ENCODE measurements around the gene ADORA1. TPM values are rescaled to one million over a fixed set of nuclear protein-coding genes. Genes with fewer than 3 reads are reported as not detected.

ADORA1 gene
- polyA plus RNA-seq, 5 donors, result 2.4 to 17.2 (median 12.3) TPM

DNA sequence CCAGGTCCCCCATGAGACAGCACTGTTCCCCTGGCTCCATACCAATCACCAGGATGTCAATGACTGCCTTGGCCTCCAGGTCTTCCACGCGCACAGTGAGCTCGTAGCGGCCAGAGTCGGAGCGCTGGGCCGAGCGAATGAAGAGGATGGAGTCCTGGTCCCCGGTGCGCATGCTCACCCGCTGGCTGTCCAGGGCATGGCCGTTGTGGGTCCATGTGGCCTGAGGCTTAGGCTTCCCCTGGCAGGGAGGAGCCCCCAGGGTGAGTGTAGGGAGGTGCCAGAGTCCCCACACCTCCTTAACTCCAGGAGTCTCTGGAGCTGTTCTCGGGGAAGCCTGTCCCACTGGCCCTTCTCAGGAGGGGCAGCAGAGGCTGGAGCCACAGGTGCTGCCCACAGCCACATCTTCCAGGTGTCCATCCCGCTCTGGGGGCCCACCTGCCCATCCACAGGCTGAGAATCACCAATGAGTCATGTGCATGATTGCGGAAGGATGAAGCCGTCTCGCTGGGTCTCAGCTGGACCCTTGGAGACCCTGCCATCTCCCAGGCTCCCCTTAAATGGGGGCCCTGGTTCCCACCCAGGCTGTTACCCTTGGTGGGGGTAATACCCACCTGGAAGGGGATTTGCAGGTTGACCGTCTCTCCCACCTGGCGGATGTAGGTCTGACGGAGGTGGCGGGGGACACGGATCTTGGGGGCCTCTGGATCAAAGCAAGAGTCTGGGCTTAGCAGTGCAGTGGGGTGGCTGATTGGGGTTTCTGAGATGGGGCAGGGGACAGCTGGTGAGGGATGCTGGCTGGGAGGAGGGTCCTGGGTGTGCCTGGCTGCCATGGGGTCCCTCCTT, 44.0 kb downstream of the ADORA1 start:
- no peak for DNase-seq

DNA sequence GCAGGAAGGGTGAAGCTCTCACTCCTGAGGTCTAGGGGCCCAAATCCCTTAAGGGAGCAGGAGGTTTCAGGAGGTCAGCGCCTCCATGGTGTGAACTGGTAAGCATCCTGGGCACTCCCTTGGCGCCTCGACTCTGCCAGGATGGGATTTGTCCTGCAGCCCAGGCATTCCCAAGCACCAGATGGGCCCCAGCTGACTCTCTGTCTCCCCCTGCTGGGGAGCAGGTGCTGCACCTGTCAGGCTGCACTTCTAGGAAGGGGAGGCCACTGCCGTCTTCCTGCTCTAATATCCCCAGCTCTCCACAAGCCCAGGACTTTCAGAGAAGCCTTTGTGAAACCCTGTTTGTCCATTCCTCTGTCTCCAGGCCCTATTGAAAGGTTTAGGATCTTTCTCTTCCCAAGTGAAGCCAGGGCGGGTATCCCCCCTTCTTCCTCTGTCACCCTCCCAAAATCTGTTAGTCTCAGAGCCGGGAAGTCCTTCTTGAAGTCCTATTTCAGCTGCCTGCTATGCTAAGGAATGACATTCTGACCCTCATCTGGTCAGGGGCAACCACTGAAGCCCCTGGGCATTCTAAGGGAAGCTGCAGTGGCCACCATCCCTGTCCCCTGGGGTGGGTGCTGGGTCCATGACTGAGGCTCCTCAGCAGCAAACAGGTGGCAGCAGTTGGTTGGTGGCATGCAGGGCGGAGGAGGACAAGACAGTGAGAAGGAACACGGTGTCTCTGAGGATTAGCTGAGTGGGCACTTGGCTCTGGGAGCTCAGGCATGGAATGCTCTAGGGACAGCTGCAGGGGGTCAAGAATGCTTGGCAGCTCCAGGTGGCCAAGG, 44.9 kb downstream of the ADORA1 start:
- DNase-seq, result no peak

DNA sequence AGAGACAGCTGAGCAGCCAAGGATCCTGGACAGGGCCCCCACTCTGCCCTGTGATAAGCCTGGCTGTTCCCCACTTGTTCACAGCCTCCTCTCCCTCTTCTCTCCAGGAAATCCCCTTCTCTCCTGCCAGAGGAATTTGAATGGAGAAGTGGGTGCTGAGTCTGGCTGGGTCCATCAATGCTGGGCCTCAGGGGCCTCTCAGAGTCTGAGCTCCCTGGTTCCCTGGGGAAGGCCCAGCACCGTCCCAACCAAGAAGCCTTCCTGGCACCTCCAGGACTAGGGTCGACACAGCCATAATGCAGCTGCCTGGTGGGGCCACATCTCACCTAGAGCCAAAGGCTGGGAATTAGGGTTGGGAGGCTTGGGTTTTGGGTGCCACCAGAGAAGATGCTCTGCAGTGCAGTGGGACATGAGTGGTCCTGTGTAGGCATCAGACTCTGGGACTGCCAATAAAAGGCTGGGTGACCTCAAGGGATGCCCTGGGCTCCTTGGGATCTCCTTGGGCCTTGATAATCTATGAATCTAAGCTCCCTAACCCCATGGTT, 45.6 kb downstream of the ADORA1 start:
- DNase-seq, result no peak

DNA sequence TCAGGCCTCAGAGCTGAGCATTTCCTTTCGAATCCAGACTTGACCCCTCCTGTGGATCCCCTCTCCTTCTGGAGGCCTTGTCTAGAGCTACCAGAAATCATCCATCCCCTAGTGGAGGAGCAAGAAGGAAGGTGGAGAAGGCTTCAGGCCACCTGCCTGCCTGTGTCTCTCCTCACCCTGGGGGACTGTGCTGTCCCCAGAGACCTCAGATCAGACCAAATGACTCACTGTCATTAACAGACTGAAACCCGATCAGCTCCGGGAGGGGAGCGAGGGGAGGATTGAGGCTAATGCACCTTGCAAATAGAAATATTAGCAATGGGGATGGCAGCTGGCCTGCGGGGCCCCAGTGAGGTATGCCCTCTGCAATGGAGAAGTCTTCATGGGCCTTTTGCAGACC, 46.0 kb downstream of the ADORA1 start:
- no peak for DNase-seq

DNA sequence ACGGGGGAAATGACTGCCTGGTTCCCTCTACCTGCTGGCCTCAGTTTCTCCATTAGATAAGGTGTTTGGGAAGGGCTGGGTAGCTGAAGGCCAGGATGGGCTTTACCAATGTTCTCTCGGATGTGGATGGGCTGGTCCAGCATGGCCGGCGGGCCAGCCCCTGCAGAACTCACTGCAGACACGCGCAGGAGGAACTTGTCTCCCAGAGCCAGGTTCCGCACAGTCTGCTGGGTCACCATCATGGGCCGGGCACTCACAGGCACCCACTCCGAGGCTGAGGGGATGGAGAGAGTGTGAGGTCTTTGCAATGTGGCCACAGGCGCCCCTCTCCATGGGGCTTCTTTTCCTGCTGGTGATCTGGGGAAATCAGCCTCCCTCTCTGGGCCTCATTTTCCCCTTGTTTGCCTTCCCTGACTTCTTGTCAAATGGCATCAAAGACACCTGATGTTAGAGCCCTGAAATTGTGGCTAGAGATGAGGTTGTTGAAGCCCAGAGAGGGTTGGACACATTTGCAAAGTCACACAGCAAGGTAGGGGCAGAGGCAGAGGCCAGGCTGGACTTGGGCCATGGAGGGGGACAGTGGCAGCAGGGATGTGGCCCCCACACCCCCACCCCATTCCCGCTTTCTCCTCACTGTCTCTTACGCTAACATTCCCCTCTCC, 46.9 kb downstream of the ADORA1 start:
- no peak for DNase-seq

DNA sequence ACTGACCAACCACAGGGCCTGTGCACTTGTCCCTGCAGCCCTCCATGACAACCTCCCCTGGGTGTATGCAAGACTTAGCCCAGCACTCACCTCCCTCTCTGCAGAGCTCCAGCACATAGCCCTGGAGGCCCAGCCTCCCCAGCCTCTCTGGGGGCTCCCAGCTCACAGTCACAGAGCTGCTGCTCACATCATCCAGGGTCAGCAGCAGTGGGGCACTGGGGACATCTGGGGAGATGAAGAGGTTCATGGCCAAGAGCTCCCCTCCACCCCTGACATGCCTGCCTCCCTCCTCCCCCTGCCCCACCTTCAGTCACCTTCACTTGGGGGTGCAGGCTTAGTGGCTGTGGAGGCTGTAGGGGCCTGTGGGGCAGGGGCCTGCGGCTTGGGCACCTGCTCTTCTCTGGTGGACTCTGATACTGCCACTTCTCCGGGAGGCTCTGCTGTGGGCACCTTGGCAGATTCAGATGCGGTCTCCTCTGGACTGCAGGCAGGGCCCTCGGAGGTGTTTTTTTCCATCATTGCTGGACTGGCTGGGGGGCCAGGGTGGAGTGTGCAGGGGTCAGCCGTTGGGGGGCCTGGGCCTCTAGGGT, 47.8 kb downstream of the ADORA1 start, which contains the start of gene MYBPH:
Gene MYBPH, minus strand, starts transcription at position 590 of the 590 bp plus-strand sequence. Its CDS starts 71 bp downstream, at position 519.
- no peak for DNase-seq

DNA sequence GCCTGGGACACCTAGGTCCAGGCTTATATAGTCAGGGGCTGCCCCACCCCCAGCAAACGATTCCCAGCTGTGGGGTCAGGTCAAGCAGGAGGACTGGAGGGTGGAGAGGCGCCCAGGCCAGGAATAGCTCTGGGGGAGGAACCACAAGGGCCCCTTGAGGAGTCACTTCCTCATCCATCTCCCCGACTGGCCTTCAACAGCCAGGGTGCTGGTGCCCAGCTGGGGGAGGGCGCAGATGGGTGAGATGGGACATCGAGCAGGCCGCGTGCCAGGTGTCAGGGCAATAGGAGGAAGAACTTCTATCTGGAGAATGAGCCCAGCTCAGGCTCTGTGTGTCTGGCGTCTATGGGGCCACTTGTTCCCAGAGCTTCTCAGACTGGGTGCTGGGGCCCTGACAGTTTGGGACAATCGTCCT, 48.3 kb downstream of the ADORA1 start:
- DNase-seq, result no peak

DNA sequence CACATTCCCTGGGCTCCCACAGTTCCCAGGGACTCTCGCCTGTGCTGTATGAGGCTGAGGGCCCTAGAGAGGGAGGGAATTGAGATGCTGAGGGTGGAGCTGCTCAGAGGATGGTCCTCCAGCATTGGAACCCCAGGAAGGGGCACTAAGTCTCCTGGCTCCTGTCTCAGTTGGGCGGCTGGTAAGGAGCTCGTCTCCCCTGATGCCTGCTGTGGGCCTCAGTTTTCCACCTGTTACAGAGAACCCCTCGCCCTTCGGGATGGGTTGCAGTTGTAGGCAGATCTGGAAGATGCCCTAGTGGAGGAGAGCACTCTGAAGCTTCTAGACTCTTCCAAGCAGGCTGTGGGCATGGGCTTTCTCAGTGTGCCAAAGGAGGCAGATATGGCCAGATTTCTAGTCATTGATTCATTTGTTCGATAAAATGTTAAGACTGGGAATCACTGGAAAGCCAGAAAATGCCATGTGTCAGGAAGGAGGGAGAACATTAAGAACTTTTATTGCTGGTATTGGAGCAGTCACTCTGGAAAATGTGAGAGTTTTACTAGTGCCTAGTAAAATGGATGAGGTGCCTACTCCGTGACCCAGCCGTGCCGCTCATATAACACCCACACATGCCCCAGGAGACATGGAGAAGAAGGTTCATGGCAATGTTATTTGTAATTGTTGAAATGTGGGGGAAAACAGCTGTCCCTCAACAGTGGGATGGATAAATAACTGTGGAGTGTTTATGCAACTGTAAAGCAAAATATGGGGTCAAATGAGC, 48.9 kb downstream of the ADORA1 start:
- DNase-seq, result no peak

DNA sequence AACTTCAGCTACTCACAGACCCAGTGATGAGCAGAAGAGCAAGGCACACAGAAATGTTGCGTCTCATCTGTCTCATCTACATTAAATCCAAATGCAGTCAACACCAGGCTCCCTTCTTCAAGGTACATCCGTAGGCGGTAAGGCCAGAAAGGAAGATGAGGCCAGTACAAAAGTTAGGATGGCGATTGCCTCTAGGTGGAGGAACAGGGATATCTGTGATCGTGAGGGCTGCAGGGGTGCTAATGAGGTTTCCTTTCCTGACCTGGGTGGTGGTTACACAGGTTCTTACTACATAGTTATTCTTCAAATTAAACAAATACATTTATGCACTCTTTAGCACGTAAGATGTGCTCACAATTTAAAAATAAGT, 49.5 kb downstream of the ADORA1 start:
- no peak for DNase-seq

DNA sequence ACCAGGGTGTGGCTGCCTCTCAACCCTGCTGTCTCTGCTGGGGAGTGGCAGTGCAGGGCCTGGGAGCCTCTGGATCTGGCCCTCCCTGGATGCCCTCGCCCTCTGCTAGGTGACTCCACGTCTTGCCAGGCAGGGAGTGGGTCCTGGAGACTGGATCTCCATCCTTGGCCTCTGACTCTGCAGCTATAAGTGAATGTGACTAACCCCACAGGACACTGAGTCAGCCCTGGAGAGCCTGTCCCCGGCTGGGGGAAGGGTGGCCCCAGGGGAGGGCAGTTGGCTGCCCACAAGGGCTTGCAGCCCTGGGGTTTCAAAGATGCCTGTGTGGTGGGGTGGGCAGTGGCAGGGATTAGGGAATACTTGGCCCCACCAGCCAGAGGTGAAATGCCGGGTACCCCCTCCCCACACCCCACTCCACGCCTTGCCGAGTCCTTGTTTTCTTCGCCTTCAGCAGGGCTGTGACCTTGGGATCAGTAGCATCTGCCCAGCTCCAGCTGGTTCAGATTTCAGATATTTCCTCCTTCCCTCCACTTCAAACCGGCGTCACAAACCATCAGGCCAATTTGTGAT, 50.0 kb downstream of the ADORA1 start:
- no peak for DNase-seq

DNA sequence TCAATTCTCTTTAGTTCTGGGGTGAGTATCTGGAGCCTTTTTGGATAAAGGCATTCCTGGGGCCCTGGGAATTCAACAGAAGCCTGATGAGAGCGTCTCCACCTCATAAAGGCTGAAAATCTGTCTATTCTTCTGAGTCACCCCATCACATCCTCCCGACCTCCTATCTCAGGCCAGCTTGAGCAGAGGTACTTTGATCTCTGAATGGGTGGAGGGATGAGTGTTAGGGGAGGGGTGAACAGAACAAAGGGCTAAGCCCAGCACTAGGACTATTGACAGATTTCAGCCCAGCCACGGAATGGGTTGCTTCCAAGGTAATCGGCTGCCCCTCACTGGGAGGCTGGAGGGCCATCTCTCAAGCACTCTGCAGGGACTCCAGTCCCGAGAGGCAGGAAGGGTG, 50.6 kb downstream of the ADORA1 start:
- no peak for DNase-seq

DNA sequence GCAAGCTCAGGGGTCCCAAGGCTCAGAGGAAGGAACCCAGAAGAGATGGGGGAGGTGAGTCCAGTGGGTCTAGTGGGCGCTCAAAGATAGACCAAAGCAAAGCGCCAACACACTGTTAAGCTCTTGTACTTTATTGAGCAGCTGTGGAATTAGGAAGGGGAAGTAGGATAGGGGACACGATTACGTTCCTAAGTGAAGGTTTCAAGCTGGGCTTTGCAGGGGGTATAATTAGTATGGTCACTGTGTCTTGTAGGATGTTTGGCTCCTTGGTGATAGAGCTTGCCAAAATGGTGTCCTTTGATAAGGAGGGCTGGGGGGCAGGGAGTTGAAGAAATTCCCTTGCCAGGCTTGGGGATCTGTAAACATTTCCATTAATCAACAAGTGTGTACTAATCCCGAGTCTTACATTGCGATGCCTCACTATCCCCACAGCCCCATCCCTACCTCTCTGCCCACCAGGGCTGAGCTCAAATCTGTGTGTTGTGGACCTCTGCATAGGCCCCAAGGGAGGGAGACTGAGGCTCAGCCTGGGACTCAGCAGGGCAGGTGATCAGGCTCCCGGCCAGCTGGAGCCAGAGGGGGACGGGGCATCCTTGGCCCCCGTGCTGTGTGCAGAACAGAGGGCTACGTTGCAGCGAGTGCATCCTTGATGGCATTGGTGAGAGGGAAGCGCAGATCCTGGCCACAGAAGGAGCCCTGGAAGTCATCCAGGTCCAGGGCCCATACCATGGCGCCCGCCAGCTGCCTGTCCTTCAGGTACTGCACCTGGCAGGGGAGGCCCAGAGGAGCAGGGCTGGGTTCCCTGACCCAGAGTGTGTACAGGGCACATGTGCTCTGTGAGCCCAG, 51.5 kb downstream of the ADORA1 start:
- no peak for DNase-seq

DNA sequence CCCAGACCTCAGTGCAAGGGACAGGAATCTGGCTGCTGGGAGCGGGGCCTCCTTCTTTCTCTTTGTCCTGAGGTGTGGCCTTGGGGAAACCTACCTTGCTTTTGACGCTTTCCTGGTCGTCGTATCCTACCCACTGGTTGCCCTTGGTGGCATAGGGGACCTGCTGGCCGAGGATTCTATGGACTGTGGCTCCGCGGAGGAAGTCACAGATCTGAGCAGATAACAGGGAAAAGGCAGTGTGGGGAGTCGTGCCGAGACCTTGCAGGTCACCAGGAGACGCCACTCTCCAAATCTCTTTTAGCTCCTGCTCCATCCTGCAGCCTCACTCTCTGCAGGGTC, 52.1 kb downstream of the ADORA1 start:
- DNase-seq, result no peak

DNA sequence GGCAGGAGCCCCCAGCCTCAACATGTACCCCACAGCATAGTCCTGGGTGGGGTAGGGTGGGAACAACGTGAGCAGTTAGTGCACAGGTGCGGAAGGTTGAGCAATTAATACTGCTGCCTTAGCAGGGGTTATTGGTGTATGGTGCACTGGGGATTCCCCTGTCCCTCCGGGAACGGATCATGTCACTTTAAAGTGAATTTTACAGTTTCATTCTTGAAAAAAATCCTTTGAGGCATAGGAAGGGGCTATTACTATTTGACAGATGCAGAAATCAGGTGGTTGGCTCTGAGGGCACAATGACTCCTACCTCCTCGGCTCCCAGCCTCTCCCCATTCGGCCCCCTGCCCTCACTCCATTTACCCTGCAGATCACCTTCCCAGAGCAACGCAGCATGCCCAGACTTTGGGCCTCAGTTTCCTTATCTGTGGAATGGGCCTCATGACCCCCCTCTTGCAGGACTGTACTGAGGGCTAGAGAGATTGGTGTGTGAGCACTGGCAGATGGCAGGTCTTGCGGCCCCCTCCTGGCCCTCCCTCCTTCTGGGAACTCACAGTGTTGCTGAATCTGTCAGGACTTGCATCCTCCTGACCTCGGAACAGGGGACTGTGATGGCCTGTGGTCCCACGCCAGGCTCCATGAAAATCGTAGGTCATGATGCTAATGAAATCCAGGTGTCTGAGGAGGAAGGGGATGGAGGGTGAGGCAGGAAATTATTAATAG, 53.2 kb downstream of the ADORA1 start:
- no peak for DNase-seq

DNA sequence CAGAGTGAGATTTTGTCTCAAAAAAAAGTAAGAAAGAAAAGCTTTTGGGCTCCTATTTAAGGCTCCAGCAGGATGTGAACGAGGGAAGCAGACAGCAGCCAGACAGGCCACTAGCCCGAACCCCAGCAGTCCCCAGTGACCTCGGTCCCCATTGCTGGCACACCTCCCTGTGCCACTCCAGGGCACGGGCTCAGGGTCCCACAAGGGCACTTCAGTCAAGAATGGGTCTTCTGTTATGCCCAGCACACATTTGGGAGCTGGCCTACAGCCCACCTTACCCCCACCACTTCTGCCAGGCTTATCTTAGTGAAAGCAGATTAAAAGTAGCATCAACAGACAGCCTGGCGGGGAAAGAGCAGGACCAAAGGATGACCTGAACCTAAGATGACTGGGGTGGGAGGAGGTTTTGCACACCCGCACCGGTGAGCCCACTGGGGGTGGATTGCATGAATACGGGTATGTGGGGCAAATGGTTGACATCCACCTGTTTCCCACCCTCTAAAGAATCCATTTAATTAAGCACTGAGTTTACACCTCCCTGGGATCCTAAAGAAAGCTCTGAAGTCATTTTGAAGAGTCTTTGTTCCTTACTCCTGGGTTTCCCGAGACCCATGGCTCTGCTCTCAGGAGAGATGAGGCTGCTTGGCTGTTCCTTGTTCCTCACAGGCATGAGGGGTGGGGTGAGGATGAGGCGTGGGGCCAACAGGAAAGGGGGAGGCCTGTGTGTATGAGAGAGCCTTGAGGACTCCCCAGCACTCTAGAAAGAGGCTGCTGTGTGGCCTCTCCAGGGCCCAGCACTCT, 54.3 kb downstream of the ADORA1 start:
- DNase-seq, result no peak

DNA sequence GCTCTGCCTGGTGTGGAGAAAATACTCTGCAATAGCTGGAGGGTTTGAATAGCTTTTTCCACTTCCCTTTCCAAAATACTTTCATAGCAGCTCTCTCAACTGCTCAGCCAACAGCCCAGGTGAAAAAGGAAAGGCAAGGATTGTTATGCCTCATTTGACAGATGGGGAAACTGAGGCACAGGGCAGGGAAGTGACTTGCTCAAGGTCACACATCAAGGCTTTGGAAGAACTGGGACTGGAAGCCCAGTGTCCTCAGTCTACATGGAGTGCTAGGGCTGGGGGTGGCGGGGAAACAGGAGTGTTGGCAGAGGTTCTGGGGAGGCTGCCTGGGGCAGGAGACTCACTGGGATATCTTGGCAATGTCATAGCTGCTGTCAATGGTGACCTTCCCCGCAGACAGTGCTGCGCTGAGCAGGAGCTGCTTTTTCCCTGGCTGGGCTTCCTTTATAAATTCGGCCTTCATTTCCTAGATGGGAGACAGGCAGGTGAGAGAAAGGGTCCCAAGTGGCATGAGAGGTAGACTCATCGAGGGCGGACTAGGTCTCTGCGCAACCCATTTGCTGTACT, 54.9 kb downstream of the ADORA1 start:
- DNase-seq, result no peak

DNA sequence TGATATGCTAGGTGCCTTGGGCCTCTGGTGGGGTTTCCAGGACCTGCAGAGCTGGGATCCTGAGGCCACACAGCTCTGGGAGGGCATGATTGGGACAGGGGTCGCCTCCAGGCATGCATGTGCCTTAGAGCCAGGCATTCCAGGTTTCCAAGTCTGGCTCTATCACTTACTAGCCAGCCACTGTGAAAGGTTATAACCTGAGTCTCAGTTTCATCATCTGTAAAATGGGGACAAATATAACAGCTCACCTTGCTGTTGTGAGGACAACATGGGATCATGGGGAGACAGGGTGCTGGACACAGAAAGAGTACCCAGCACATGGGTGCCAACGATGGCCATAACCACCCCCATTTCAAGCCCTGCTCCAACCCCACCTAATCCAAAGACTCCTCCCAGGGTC, 56.3 kb downstream of the ADORA1 start:
- no peak for DNase-seq

DNA sequence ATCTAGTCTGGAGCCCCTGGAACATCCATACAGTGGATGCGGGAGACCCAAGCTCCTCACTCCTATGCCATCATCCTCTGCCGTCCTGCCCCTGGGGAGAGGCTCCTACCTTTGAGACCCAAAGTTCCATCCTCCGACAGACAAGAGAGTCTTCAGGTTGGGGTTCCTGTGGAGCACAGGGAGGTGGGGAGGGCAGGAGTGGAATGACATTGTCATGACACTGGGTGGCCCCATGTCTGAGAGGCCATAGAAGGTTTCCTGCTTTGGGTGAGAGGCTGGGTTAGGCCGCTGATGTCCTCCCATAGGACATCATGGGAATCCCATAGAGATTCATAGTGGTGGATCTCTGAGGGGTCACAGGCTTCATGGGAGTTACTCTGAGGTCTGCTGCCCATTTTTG, 56.9 kb downstream of the ADORA1 start:
- no peak for DNase-seq
